Natural killer cell (primary cell): ENCODE data around the gene LEFTY1. TPM values are rescaled to one million over a fixed set of nuclear protein-coding genes. Genes with fewer than 3 reads are reported as not detected.

Experiments
- ATAC-seq, 3 donors: fragments of 150-1000 bp in 2 of 3; fragments of 200-7000 bp in 1 of 3; cut with Tn5 transposase; 1 replicate in 1 of 3; 2 replicates in 2 of 3; pipeline ENCODE4 v1.10.0; 2021; ENCODE audit warnings: mild to moderate bottlenecking in 2 of 3, moderate library complexity in 2 of 3
- DNase-seq, 2 donors: peaks; one replicate each; pipeline versions ENCODE4 v3.0.0 to v3.0.0-alpha.2; 2013 to 2021; ENCODE audit warnings: mixed read lengths in 1 of 2
- H3K27ac ChIP-seq: one replicate; pipeline ENCODE4 v1.5.1; 2013; ENCODE audit warnings: mild to moderate bottlenecking, low read length
- H3K27me3 ChIP-seq: one replicate; pipeline ENCODE4 v1.6.1; 2013; ENCODE audit warnings: low read length; ENCODE audit not compliant: control insufficient read depth, insufficient read depth
- H3K36me3 ChIP-seq: one replicate; pipeline ENCODE4 v1.6.1; 2013; ENCODE audit warnings: low read length; ENCODE audit not compliant: control insufficient read depth, insufficient read depth
- H3K4me1 ChIP-seq: one replicate; pipeline ENCODE4 v1.6.1; 2013; ENCODE audit warnings: low read length; ENCODE audit not compliant: control insufficient read depth, insufficient read depth
- H3K4me3 ChIP-seq: one replicate; pipeline ENCODE4 v1.5.1; 2013; ENCODE audit warnings: low read length
- H3K9me3 ChIP-seq: one replicate; pipeline ENCODE4 v1.6.1; 2013; ENCODE audit warnings: low read length; ENCODE audit not compliant: control insufficient read depth, insufficient read depth
- H3K27ac Mint-ChIP-seq, 2 donors: one replicate each; pipeline ENCODE4 v1.8.0; 2022; ENCODE audit warnings: mild to moderate bottlenecking in 2 of 2, mixed read lengths in 2 of 2, moderate library complexity in 1 of 2
- H3K27me3 Mint-ChIP-seq, 2 donors: one replicate each; pipeline ENCODE4 v1.8.0; 2022; ENCODE audit warnings: low read depth in 2 of 2, mixed read lengths in 2 of 2
- H3K36me3 Mint-ChIP-seq: one replicate; pipeline ENCODE4 v1.8.0; 2022; ENCODE audit warnings: mixed read lengths
- H3K4me1 Mint-ChIP-seq, 2 donors: one replicate each; pipeline ENCODE4 v1.8.0; 2022; ENCODE audit warnings: mixed read lengths in 2 of 2
- H3K4me3 Mint-ChIP-seq: one replicate; pipeline ENCODE4 v1.8.0; 2022; ENCODE audit warnings: mild to moderate bottlenecking, moderate library complexity, mixed read lengths
- H3K9me3 Mint-ChIP-seq, 2 donors: one replicate each; pipeline ENCODE4 v1.8.0; 2022; ENCODE audit warnings: mixed read lengths in 2 of 2
- CTCF ChIP-seq: fragments of 200-600 bp; IDR thresholded peaks from one replicate; pipeline ENCODE4 v1.8.0; 2022; ENCODE audit warnings: antibody characterized with exemption
- WGBS: methylation state at CpG from one replicate; pipeline ENCODE4 v1.1.7; 2013; ENCODE audit warnings: missing lambda C conversion rate; ENCODE audit not compliant: insufficient coverage; 5-methylcytosine and 5-hydroxymethylcytosine counted together
- intact Hi-C: fragments of 100-400 bp; cut with micrococcal nuclease; formaldehyde crosslinking; loops from one replicate; pipeline ENCODE4 v1.14.2; 2022
- total RNA-seq, 4 donors: library from RNA; stranded (reverse); fragments of 120-200 nt in 1 of 4; gene quantifications; one replicate each; pipeline versions ENCODE4 v1.2.3 to v1.2.4, GENCODE V29; 2013 to 2022

Gene LEFTY1
- total RNA-seq, 3 donors from 2014 or later (not counting 1 experiment from before 2014, with no cell fraction given) = not detected

DNA sequence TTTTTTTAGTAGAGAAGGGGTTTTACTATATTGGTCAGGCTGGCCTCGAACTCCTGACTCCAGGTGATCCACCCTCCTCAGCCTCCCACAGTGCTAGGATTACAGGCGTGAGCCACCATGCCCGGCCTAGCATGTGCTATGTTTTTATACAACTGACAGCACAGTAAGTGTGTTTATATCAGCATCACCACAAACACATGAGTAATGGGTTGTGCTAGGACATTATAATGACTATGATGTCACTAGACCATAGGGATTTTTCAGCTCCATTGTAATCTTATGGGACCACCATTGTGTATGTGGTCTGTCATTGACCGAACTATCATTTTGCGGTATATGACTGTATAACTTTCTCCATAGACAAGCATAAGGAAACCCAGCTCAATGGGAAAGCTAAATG lies 45.8 kb upstream of the LEFTY1 start:
- Mint-ChIP-seq H3K36me3 (no peaks in the 10 kb centered on the region), H3K4me1 (no peaks in the 10 kb centered on the region), H3K27me3 (peaks cover 0 to 3% of the 10 kb centered on the region in 2 donors), H3K4me3 (no peak overlapping the region), H3K9me3 (no peaks in the 10 kb centered on the region), H3K27ac (no peak overlapping the region)
- DNase-seq = no peak
- intact Hi-C loops = no loop called here
- ATAC-seq = no peak
- H3K36me3 ChIP-seq = no peaks in the 10 kb centered on the region
- H3K27me3 ChIP-seq = no peaks in the 10 kb centered on the region
- H3K4me3 ChIP-seq = no peak overlapping the region
- no peak for TF ChIP-seq CTCF
- no peaks in the 10 kb centered on the region for H3K9me3 ChIP-seq
- no peaks in the 10 kb centered on the region for H3K4me1 ChIP-seq
- H3K27ac ChIP-seq = no peak overlapping the region
- WGBS = 86% methylated on average over 3 of the region's 5 CpGs

- Histone ChIP-seq H3K36me3 (no peaks in the 10 kb centered on the region), H3K4me1 (peaks cover 12% of the 10 kb centered on the region), H3K9me3 (no peaks in the 10 kb centered on the region), H3K27me3 (no peaks in the 10 kb centered on the region), H3K27ac (no peak overlapping the region), H3K4me3 (no peak overlapping the region)
- no peak for TF ChIP-seq CTCF
- Mint-ChIP-seq H3K4me3 (no peak overlapping the region), H3K9me3 (no peaks in the 10 kb centered on the region), H3K36me3 (no peaks in the 10 kb centered on the region), H3K4me1 (peaks cover 15 to 16% of the 10 kb centered on the region in 2 donors), H3K27me3 (peaks cover 0 to 3% of the 10 kb centered on the region in 2 donors), H3K27ac (no peak overlapping the region)
- DNase-seq = no peak
- intact Hi-C loops = no loop called here
- no peak for ATAC-seq
- WGBS = 80% methylated on average over 1 of the region's 2 CpGs
Measured at GRCh38 chr1:225933072-225933471, 44.1 kb upstream of the LEFTY1 start.

GRCh38 chr1:225931270-225932136 lies 42.6 kb upstream of the LEFTY1 start:
- 93% methylated on average over 5 of the region's 5 CpGs for WGBS
- Mint-ChIP-seq H3K27ac (no peak overlapping the region), H3K9me3 (no peaks in the 10 kb centered on the region), H3K4me1 (peaks cover 17 to 18% of the 10 kb centered on the region in 2 donors), H3K36me3 (no peaks in the 10 kb centered on the region), H3K27me3 (no peaks in the 10 kb centered on the region), H3K4me3 (no peak overlapping the region)
- Histone ChIP-seq H3K36me3 (no peaks in the 10 kb centered on the region), H3K27me3 (no peaks in the 10 kb centered on the region), H3K4me3 (no peak overlapping the region), H3K9me3 (no peaks in the 10 kb centered on the region), H3K4me1 (peaks cover 12% of the 10 kb centered on the region), H3K27ac (no peak overlapping the region)
- TF ChIP-seq CTCF = no peak
- intact Hi-C loops = no loop called here
- no peak for ATAC-seq
- DNase-seq = no peak
